Effector memory CD8-positive, alpha-beta T cell (primary cell): ENCODE results near the gene CNTN5.
"Not testable (repeated sequence)": the region's sequence is repeated elsewhere in the genome, so short reads cannot be mapped to it uniquely, and the experiment has no call there.

Experiments
- ATAC-seq: fragments of 150-1000 bp; cut with Tn5 transposase; replicated peaks from 2 replicates; pipeline ENCODE4 v1.10.0; 2021; ENCODE audit warnings: mild to moderate bottlenecking, moderate library complexity
- DNase-seq, 3 experiments: peaks; one replicate each; pipeline ENCODE4 v3.0.0; 2021
- H3K27ac Mint-ChIP-seq, 2 donors: one replicate each; pipeline ENCODE4 v1.8.0; 2022; ENCODE audit warnings: mild to moderate bottlenecking in 2 of 2, mixed read lengths in 2 of 2, moderate library complexity in 2 of 2
- H3K27me3 Mint-ChIP-seq, 2 donors: one replicate each; pipeline ENCODE4 v1.8.0; 2022; ENCODE audit warnings: mixed read lengths in 2 of 2
- H3K36me3 Mint-ChIP-seq: one replicate; pipeline ENCODE4 v1.8.0; 2022; ENCODE audit warnings: mild to moderate bottlenecking, moderate library complexity, mixed read lengths; ENCODE audit not compliant: insufficient read depth
- H3K4me1 Mint-ChIP-seq, 2 donors: one replicate each; pipeline ENCODE4 v1.8.0; 2022; ENCODE audit warnings: low read depth in 2 of 2, mixed read lengths in 2 of 2
- H3K4me3 Mint-ChIP-seq, 2 donors: one replicate each; pipeline ENCODE4 v1.8.0; 2022; ENCODE audit warnings: mild to moderate bottlenecking in 2 of 2, mixed read lengths in 2 of 2, moderate library complexity in 2 of 2
- H3K9me3 Mint-ChIP-seq, 2 donors: one replicate each; pipeline ENCODE4 v1.8.0; 2022; ENCODE audit warnings: mixed read lengths in 2 of 2

CNTN5 gene

DNA sequence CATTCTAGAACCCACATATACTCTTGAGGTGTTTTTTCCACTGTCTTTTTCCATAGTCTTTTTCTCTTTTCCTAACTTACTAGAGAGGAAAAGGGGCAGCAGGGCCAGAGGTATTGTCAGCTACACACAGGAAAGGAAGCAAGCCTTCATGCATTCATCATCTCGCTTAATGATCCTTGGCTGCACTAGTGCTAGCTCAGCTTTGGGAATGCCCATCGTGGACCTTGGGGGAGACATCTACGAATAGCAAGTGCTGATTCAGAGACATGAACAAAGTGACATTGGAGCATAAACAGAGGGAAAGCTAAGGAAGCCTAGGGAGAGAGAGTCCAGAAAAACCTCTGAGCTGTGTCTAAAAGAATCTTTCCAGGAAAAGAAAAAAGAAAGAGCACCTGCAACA lies 1200.1 kb downstream of the CNTN5 start:
- Mint-ChIP-seq H3K4me1 (no peaks in the 10 kb centered on the region), H3K4me3 (no peak overlapping the region), H3K27ac (no peak overlapping the region), H3K36me3 (no peaks in the 10 kb centered on the region), H3K9me3 (peaks cover 0 to 10% of the 10 kb centered on the region in 2 donors), H3K27me3 (no peaks in the 10 kb centered on the region)
- DNase-seq (no peak), ATAC-seq (no peak)

DNA sequence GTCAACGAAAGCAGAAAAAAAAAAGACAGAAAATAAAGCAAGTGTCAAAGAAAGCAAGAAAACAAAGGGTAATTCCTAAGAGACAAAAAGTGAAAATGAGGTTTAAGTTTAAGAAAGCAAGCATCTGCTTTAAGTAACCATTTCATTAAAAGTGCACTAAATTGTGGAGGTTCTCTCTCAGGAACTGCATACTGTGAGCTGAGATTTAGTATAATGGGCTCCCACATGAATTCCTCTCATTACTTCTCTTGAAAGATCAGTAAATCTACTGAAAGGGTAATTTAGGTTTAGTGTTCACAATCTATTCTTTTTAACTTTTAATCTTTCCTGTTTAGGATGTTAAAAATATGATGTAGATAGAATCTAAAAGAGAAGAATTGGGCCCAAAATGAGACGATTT lies 1201.0 kb downstream of the CNTN5 start:
- H3K36me3 Mint-ChIP-seq: no peaks in the 10 kb centered on the region
- H3K27me3 Mint-ChIP-seq: no peaks in the 10 kb centered on the region
- DNase-seq: no peak
- H3K4me1 Mint-ChIP-seq: no peaks in the 10 kb centered on the region
- H3K9me3 Mint-ChIP-seq: peaks cover 0 to 10% of the 10 kb centered on the region in 2 donors
- no peak for ATAC-seq
- H3K27ac Mint-ChIP-seq: no peak overlapping the region
- no peak overlapping the region for H3K4me3 Mint-ChIP-seq

DNA sequence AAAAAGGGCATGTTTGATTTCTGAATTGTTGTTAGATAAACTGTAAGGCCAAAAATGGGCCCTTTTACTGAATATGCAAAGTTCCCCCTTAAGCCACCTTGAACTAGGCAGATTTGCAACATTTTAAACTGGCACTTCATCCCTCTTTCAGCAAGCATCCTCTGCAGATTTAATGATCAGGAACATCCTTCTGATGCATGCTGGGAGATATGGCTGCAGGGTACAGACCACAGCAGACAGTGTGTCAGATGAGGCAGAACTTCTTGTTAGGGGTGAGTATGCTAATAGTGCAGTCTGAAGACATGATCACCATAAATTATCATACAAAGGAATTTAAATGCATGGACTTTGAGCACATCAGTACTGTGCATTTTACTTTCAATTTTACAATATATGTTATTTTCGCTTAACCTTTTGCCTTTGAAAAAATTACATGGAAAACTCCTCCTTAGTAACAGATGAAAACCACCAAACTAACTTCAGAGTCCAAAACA lies 1203.8 kb downstream of the CNTN5 start:
- no peaks in the 10 kb centered on the region for H3K4me1 Mint-ChIP-seq
- no peak overlapping the region for H3K4me3 Mint-ChIP-seq
- no peak overlapping the region for H3K27ac Mint-ChIP-seq
- DNase-seq: no peak
- no peaks in the 10 kb centered on the region for H3K36me3 Mint-ChIP-seq
- no peaks in the 10 kb centered on the region for H3K27me3 Mint-ChIP-seq
- no peak for ATAC-seq
- peaks cover 0 to 10% of the 10 kb centered on the region in 2 donors for H3K9me3 Mint-ChIP-seq

GRCh38 chr11:100229086-100229485 lies 1208.3 kb downstream of the CNTN5 start:
- H3K27me3 Mint-ChIP-seq: no peaks in the 10 kb centered on the region
- ATAC-seq (no peak), DNase-seq (no peak)
- no peak overlapping the region for H3K27ac Mint-ChIP-seq
- H3K9me3 Mint-ChIP-seq: peaks cover 11 to 20% of the 10 kb centered on the region in 2 donors
- H3K4me1 Mint-ChIP-seq: no peaks in the 10 kb centered on the region
- no peak overlapping the region for H3K4me3 Mint-ChIP-seq
- no peaks in the 10 kb centered on the region for H3K36me3 Mint-ChIP-seq

DNA sequence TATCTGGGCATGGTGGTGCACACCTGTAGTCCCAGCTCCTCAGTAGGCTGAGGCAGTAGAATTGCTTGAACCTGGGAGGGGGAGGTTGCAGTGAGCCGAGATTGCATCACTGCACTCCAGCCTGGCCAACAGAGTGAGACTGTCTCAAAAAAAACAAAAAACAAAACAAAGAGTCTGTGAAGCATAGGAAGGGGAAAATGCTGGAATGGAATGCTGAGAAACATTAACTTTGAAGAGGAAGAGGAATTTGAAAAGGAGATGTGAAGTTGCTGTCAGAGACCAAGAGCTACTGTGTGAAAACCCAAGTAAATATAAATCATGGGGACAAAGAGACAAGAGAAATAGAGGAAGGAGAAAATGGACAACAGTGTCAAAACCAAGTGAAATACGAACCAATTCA lies 1211.3 kb downstream of the CNTN5 start:
- Mint-ChIP-seq H3K27ac (no peak overlapping the region), H3K36me3 (no peaks in the 10 kb centered on the region), H3K4me1 (no peaks in the 10 kb centered on the region), H3K4me3 (no peak overlapping the region), H3K27me3 (no peaks in the 10 kb centered on the region), H3K9me3 (peaks cover 14 to 20% of the 10 kb centered on the region in 2 donors)
- DNase-seq: no peak
- ATAC-seq: no peak

DNA sequence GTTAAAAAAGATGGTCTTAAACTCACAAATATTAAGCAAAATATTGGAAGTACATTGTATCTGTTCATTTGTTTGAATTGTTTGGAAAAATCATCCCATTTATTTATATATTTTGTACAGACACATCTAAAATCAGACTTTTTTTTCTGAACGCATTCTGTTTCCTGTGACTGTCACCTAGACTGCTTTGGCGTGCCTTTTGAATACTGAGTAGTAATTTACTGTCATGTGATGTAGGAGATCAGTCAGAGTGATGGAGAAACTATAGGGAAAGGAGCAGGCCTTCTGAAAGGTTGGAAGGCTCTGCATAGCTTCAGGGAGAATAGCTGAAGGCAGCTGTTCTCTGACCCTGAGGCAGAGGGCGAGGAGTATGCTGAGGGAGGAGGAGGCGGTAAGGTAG lies 1214.3 kb downstream of the CNTN5 start:
- H3K9me3 Mint-ChIP-seq: peaks cover 14 to 20% of the 10 kb centered on the region in 2 donors
- no peaks in the 10 kb centered on the region for H3K4me1 Mint-ChIP-seq
- no peaks in the 10 kb centered on the region for H3K27me3 Mint-ChIP-seq
- DNase-seq (no peak), ATAC-seq (no peak)
- no peaks in the 10 kb centered on the region for H3K36me3 Mint-ChIP-seq
- no peak overlapping the region for H3K4me3 Mint-ChIP-seq
- no peak overlapping the region for H3K27ac Mint-ChIP-seq

DNA sequence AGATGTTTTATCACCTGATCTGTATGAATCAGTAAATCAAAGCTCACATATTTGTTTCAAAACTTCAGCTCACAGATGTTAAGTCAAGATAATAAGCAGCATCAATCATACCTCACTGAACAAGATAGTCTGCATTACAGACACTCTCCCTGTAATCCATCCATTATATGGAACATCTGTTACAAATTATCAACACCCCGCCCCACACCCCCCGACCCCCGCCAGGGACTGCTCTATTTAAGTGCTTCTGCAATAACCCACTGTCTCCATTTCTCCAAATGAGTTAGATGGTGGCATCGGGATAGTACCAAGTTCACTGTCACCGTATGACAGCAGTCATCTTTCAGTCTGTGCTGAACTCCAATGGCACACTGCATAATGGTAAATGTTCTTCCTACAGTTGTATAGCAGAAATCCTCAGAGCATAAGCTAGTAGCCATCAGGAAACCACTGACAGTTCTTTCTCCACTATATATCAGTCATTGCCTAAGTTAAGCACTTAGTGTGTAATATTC lies 1219.3 kb downstream of the CNTN5 start:
- no peak overlapping the region for H3K27ac Mint-ChIP-seq
- peaks cover 8 to 9% of the 10 kb centered on the region in 2 donors for H3K9me3 Mint-ChIP-seq
- H3K4me1 Mint-ChIP-seq: no peaks in the 10 kb centered on the region
- no peaks in the 10 kb centered on the region for H3K27me3 Mint-ChIP-seq
- ATAC-seq: no peak
- H3K36me3 Mint-ChIP-seq: no peaks in the 10 kb centered on the region
- DNase-seq: no peak
- no peak overlapping the region for H3K4me3 Mint-ChIP-seq

DNA sequence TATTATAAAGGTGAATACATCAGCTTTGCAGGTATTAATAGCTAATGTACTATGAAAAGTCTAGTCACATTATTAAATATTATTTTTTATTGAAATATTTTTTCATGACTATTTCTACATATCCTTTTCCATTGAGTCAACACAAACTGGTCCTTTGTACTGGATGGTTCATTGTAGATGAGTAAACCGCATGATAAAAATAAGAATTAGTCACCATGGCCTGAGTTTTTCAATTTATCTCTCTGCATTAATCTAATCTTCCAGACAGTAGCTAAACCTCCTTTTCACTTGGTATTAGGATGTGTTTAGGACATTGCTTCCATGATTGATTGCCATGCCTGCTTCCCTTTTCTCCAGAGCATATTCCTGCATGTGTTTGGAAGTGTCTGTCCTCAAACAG lies 1227.0 kb downstream of the CNTN5 start:
- Mint-ChIP-seq H3K4me3 (no peak overlapping the region), H3K9me3 (peaks cover 11 to 32% of the 10 kb centered on the region in 2 donors), H3K4me1 (no peaks in the 10 kb centered on the region), H3K36me3 (peaks cover 3% of the 10 kb centered on the region), H3K27me3 (no peaks in the 10 kb centered on the region), H3K27ac (no peak overlapping the region)
- ATAC-seq: no peak
- no peak for DNase-seq

DNA sequence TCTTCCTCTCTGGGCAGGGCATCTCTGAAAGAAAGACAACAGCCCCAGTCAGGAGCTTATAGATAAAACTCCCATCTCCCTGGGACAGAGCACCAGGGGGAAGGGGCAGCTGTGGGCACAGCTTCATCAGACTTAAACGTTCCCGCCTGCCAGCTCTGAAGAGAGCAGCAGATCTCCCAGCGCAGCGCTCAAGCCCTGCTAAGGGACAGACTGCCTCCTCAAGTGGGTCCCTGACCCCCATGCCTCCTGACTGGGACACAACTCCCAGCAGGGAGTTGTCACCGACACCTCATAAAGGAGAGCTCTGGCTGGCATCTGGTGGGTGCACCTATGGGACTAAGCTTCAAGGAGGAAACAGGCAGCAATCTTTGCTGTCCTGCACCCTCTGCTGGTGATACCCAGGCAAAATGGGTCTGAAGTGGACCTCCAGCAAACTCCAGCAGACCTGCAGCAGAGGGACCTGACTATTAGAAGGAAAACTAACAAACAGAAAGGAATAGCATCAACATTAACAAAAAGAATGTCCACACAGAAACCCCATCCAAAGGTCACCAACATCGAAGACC lies 1236.6 kb downstream of the CNTN5 start:
- not testable (repeated sequence) for H3K4me1 Mint-ChIP-seq, H3K36me3 Mint-ChIP-seq, DNase-seq, H3K27me3 Mint-ChIP-seq, H3K4me3 Mint-ChIP-seq, H3K27ac Mint-ChIP-seq, ATAC-seq
- H3K9me3 Mint-ChIP-seq: peaks cover 9 to 50% of the 10 kb centered on the region in 2 donors

- H3K27me3 Mint-ChIP-seq: no peaks in the 10 kb centered on the region
- peaks cover 19 to 25% of the 10 kb centered on the region in 2 donors for H3K9me3 Mint-ChIP-seq
- no peak overlapping the region for H3K4me3 Mint-ChIP-seq
- DNase-seq (no peak), ATAC-seq (no peak)
- no peaks in the 10 kb centered on the region for H3K36me3 Mint-ChIP-seq
- H3K27ac Mint-ChIP-seq: no peak overlapping the region
- no peaks in the 10 kb centered on the region for H3K4me1 Mint-ChIP-seq
These were observed 1248.8 kb downstream of the CNTN5 start for GRCh38 chr11:100269516-100269915.

DNA sequence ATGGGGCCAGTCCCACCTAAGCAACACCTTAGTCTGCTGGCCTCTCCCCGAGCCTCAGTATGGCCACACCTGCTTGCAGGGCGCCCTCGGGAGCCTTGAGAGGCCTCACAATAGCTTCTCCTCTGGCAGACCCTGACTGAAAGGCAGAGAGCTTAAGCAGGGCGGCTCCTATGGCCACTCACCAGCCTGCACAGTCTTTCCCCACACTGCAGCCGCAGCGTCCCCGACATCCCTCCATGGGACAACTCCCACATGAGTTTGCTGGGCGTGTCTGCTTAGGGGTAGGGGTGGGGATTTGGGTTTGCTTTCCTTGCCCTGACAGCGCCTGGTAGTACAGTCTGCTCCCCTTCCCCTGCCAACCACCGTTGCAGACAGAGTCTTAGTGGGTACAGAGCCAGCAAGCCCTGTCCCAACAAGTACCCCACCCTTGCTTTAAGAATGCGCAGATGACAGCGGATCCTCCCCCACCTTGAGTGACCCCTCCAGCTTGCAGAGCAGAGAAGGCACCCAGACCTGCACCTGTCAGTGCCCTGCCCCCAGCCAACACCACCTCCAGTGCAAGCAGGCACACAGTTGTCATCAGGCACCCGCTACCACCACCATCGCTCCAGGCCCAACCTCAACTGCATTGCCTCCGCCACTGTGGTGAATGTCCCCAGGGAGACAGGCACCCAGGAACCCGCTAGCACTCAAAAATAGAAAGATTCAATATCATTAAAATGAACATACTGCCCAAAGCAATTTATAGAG lies 1252.5 kb downstream of the CNTN5 start:
- DNase-seq: no peak
- ATAC-seq: no peak
- Mint-ChIP-seq H3K4me3 (no peak overlapping the region), H3K4me1 (no peaks in the 10 kb centered on the region), H3K27ac (no peak overlapping the region), H3K9me3 (peaks cover 15 to 16% of the 10 kb centered on the region in 2 donors), H3K27me3 (no peaks in the 10 kb centered on the region), H3K36me3 (no peaks in the 10 kb centered on the region)

DNA sequence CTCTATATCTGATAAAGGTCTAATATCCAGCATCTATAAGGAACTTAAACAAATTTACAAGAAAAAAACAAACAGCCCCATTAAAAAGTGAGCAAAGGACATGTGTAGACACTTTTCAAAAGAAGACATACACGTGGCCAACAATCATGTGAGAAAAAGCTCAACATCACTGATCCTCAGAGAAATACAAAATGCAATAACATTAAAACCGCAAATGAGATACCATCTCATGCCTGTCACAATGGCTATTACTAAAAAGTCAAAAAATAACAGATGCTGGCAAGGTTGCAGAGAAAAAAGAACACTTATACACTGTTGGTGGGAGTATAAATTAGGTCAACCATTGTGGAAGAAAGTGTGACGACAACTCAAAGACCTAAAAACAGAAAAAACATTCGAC lies 1253.7 kb downstream of the CNTN5 start:
- not testable (repeated sequence) for H3K36me3 Mint-ChIP-seq, H3K9me3 Mint-ChIP-seq, H3K27ac Mint-ChIP-seq

DNA sequence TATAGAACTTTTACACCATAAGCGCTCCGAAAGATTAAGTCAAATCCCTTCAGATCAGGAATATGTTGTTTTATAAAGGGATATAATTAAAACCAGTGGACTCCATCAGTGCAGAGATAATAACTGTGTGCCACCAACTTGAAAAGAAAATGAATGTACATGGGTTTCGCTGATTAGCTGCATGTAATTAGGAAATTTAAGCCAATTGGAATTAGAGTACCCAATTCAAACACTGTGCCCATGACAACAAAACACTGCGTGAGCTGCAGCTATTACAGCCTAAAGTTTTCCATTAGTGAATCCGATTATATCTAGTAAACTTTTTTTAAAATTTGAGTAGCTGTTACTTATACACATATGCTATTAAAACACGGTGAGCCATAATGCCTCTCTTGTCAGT lies 1274.0 kb downstream of the CNTN5 start:
- ATAC-seq (no peak), DNase-seq (no peak)
- Mint-ChIP-seq H3K36me3 (no peaks in the 10 kb centered on the region), H3K4me3 (no peak overlapping the region), H3K27ac (no peak overlapping the region), H3K4me1 (no peaks in the 10 kb centered on the region), H3K27me3 (no peaks in the 10 kb centered on the region), H3K9me3 (no peaks in the 10 kb centered on the region)

More for the DNA sequence above, 1253.7 kb downstream of the CNTN5 start:
- not testable (repeated sequence) for H3K27me3 Mint-ChIP-seq, H3K4me1 Mint-ChIP-seq, H3K4me3 Mint-ChIP-seq, ATAC-seq, DNase-seq

DNA sequence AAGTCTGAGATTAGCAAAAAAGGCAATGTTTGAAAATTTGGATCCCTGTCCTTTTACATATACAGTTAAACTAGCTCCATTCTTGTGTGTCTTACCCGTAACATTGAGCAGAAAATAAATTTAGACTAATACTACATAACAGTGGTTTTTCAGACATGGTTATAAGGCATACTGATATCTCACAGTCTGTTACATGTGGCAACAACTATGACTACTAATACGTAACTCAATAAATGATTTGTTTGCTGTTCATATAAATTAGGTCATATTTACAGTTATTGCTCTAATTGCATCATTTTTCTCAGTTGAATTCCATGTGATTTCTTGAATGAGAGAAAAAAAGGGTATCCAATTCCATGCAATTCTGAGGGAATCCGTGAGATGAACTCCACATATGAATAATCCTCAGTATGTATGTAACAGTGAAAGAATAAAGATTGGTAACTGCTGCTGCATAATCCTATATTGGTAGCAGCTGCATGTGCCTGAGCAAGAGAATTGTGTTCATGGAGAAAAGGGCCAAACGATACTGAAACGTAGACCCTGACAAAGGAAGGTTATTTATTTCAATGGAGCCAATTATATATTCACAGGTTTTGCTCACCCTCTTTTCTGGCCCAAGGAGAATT lies 1275.4 kb downstream of the CNTN5 start:
- ATAC-seq: no peak
- no peak overlapping the region for H3K27ac Mint-ChIP-seq
- H3K4me1 Mint-ChIP-seq: no peaks in the 10 kb centered on the region

More for the DNA sequence above, 1275.4 kb downstream of the CNTN5 start:
- Mint-ChIP-seq H3K4me3 (no peak overlapping the region), H3K9me3 (no peaks in the 10 kb centered on the region), H3K27me3 (no peaks in the 10 kb centered on the region), H3K36me3 (no peaks in the 10 kb centered on the region)
- DNase-seq: no peak
